Measurements from ENCODE around the gene INO80E. TPM values are rescaled to one million over a fixed set of nuclear protein-coding genes. Genes with fewer than 3 reads are reported as not detected.

Gene INO80E
- total RNA-seq, 1 donor from 2014 or later = 28.0 TPM

- intact Hi-C loops (cut with DNase I) = no loop called here
- DNase-seq (peak; percentile 8), ATAC-seq (ENCODE audit: poor library complexity) (no peak)
Observed at GRCh38 chr16:29988346-29989075, 7.5 kb upstream of the INO80E start.

- DNase-seq (peak; percentile 13), ATAC-seq (ENCODE audit: poor library complexity) (no peak)
- intact Hi-C loops (cut with DNase I) = no loop called here
Observed at GRCh38 chr16:29989111-29989858, 6.8 kb upstream of the INO80E start.

- ATAC-seq (ENCODE audit: poor library complexity) = no peak
- no peak for DNase-seq
- intact Hi-C loops (cut with DNase I) = loop anchor here (10.0 kb wide), 1 partner anchor 175 kb away; the partner anchor contains the start of genes PAGR1 and PRRT2
Observed at GRCh38 chr16:29990034-29990433, 6.0 kb upstream of the INO80E start.

- ATAC-seq (ENCODE audit: poor library complexity) (no peak), DNase-seq (peak; percentile 36)
- intact Hi-C loops (cut with DNase I) = loop anchor here (10.0 kb wide), 1 partner anchor 176 kb away; the partner anchor contains the start of genes PAGR1 and PRRT2
Observed at GRCh38 chr16:29990883-29991570, 5.0 kb upstream of the INO80E start.

- no peak for ATAC-seq (ENCODE audit: poor library complexity)
- DNase-seq = no peak
- intact Hi-C loops (cut with DNase I) = loop anchor here (10.0 kb wide), 1 partner anchor 177 kb away; the partner anchor contains the start of genes PAGR1 and PRRT2
Observed at GRCh38 chr16:29991571-29991904, 4.5 kb upstream of the INO80E start.

GRCh38 chr16:29992344-29992967 lies 3.6 kb upstream of the INO80E start:
- DNase-seq (peak; percentile 38), ATAC-seq (ENCODE audit: poor library complexity) (no peak)
- intact Hi-C loops (cut with DNase I) = loop anchor here (10.0 kb wide), 1 partner anchor 178 kb away; the partner anchor contains the start of genes PAGR1 and PRRT2

GRCh38 chr16:29993191-29993902 lies 2.7 kb upstream of the INO80E start:
- intact Hi-C loops (cut with DNase I) = loop anchor here (10.0 kb wide), 1 partner anchor 179 kb away; the partner anchor contains the start of genes PAGR1 and PRRT2
- peak; percentile 36 for DNase-seq
- ATAC-seq (ENCODE audit: poor library complexity) = no peak

- ATAC-seq (ENCODE audit: poor library complexity) (no peak), DNase-seq (peak; percentile 4)
- intact Hi-C loops (cut with DNase I) = loop anchor here (10.0 kb wide), 1 partner anchor 179 kb away; the partner anchor contains the start of genes PAGR1 and PRRT2
Observed at GRCh38 chr16:29993903-29994599, 2.0 kb upstream of the INO80E start.

- intact Hi-C loops (cut with DNase I) = loop anchor here (10.0 kb wide), 1 partner anchor 180 kb away; the partner anchor contains the start of genes PAGR1 and PRRT2
- ATAC-seq (ENCODE audit: poor library complexity) = peak; percentile 46
- peak; percentile 4 for DNase-seq
Observed at GRCh38 chr16:29994600-29995323, 1.3 kb upstream of the INO80E start.

- peak; percentile 94 for DNase-seq
- intact Hi-C loops (cut with DNase I) = loop anchor here (10.0 kb wide), 1 partner anchor 181 kb away; the partner anchor contains the start of genes PAGR1 and PRRT2
- ATAC-seq (ENCODE audit: poor library complexity) = peak; percentile 90
Observed at GRCh38 chr16:29995324-29995910, 624 bp upstream of the INO80E start, which contains the start of gene HIRIP3. HIRIP3 (minus strand) TSS chr16:29995617; CDS start chr16:29995605, 12 bp downstream.

GRCh38 chr16:29996766-29997250 lies 767 bp downstream of the INO80E start:
- DNase-seq = peak; percentile 20
- intact Hi-C loops (cut with DNase I) = loop anchor here (10.0 kb wide), 1 partner anchor 182 kb away; the partner anchor contains the start of genes PAGR1 and PRRT2
- no peak for ATAC-seq (ENCODE audit: poor library complexity)

- DNase-seq (no peak), ATAC-seq (ENCODE audit: poor library complexity) (no peak)
- intact Hi-C loops (cut with DNase I) = loop anchor here (10.0 kb wide), 2 partner anchors 125 to 185 kb away; partner anchors contain the start of genes PAGR1 and PRRT2
Observed at GRCh38 chr16:29999605-30000004, 3.6 kb downstream of the INO80E start.

- no peak for ATAC-seq (ENCODE audit: poor library complexity)
- peak; percentile 28 for DNase-seq
- intact Hi-C loops (cut with DNase I) = loop anchor here (10.0 kb wide), 1 partner anchor 126 kb away; no protein-coding TSS in a partner anchor
Observed at GRCh38 chr16:30000735-30001631, 4.9 kb downstream of the INO80E start.

- peak; percentile 38 for DNase-seq
- intact Hi-C loops (cut with DNase I) = loop anchor here (10.0 kb wide), 1 partner anchor 128 kb away; no protein-coding TSS in a partner anchor
- no peak for ATAC-seq (ENCODE audit: poor library complexity)
Observed at GRCh38 chr16:30002614-30003346, 6.7 kb downstream of the INO80E start.
